ENCODE measurements around the gene MORC2.

Gene MORC2

GRCh38 chr22:30884211-30885000, 84.2 kb downstream of the MORC2 start:
- DNase-seq = no peak

DNA sequence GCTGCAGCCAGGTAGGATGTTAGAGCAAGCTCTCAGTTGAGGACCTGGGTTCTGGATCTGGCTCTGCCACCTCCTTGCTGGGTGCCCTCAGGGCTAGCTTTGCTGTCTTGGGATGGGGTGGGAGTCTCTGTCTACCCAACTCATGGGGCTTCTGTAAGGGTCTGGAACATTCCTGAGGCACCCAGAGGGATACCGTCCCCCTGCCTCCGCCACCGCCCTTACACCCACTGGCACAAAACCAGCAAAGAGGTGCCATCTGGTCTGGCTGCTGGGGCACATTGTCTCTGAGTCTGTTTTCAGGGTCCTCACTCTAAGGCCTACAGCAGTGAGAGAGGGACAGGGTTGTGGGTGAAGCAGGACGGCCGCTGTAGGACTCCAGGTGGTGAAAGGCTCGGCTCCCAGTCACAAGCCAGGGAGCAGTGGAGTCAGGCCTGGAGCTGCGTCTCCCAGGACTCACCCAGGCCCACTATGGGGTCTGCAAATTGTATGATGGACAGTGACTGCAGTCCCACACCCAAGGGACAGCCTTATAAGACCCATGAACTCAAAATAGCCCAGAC, 84.9 kb downstream of the MORC2 start:
- DNase-seq = no peak

DNA sequence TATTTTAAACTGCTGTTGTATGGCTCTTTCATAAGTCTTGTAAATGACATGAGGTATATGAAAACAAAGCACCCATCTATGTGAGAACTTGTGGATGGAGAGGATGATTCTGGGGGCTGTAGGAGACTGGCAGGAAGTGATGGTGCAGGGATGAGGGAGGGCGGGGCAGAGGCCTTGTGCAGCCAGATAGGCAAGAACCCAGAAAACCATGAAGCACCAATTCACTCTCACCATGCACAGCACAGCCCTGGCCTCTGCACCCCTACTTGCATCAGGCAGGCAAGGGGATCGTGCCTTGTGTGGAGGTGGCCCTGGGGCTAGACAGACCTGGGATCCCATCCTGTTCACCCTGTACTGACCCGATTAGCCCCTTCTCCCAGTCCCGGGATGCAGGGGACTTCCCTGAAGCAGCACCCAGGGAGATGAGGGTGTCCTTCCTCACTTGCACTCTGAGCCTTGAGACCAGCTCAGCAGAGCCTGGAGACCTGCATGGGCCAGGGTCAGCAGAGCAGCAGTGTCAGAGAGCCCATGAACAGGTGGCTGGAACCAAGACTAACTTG, 85.5 kb downstream of the MORC2 start:
- DNase-seq = no peak

- no peak for DNase-seq
Measured at GRCh38 chr22:30882184-30882717, 86.3 kb downstream of the MORC2 start.

DNA sequence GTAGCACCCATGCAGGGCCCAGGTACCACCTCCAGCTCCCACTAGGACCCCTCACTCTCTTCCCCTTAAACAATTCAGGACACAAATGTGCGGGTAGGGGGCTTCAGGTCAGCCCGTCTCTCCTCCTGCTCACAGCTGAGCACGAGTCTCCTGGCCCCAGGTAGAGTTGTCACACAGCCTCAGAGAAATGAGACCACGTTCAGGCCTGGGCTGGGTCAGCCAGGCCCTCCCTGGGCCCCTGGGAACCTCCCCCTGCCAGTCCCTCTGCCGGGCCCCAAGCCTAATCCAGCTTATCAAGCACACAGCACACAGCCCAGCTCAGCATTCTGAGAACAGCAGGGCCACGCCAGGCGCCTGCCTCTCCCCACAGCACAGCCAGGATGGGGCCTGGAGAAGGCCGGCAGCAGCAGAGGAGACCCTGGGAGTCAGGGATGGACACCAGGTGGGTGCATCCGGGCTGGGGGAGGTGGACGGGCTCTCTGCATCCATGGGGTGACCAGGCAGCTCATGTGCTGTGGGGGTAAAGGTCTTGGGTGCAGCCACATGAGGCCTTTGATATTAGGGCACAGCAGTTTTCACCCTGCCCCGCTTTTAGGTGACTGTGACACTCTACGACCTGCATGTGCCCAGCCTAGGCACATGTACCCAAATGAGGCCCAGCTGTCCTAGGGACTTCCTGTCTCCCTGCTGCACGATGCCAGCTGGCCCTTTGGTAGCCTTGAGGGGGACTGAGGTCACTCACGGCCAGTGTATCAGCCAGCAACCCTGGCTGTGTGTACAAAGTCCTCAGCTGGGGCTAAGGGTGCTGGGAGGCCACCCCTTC, 87.0 kb downstream of the MORC2 start:
- peak; percentile 70 for DNase-seq

DNA sequence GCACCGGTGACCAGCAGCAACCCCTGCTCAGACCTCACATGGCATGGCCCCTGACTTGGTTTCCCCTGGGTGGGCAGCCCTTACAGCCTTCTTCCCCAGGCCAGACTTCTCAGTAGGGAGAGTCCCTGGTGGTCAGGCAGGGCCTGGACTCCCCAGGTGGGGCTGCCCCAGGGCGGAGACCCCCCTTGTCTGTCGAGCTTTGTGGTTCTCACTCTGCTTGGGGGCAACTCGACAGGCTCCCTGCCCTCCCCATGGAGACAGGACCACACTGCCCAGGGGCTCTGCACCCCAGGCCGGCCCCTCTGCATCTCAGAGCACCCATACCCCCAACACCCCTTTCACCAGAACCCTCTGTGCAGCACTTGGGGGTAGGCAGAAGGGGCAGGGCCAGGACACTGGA, 87.7 kb downstream of the MORC2 start:
- no peak for DNase-seq

DNA sequence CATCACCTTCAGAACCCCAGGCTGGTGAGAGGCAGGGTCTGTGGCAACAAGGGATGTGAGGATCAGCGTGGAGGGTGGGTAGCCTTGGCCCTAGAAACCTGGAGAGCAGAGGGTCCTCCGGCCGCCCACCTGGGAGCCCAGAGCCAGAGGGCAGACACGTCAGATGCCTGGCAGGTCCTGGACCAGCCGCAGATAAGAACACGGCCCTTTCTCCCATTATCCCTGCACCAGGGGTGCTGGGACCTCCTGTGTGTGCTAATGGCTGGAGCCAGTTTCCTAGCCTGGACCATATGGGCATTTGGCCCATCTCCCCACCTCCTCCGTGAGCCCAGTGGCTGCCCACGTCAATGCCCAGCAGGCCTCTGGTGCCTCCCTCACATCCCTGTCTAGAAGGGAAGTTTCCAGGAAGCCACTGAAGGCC, 88.4 kb downstream of the MORC2 start:
- no peak for DNase-seq

DNA sequence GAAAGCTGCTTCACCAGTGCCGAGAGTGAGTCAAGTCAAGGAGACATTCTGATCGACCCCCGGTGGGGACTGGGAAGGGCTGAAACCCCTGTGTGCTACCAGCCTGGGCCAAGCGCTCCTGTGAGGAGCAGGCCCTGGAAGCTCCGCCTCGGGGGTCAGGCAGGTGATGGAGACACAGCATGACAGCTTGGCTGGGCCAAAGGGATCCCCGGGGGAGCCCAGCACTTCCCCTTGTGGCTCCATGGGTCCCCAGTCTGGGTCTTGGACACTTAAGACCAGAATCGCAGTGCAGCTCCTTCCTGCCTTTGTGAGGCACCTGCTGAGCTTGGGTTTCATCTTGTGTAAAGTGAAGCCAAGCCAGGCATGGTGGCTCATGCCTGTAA, 89.2 kb downstream of the MORC2 start:
- peak; percentile 33 for DNase-seq

DNA sequence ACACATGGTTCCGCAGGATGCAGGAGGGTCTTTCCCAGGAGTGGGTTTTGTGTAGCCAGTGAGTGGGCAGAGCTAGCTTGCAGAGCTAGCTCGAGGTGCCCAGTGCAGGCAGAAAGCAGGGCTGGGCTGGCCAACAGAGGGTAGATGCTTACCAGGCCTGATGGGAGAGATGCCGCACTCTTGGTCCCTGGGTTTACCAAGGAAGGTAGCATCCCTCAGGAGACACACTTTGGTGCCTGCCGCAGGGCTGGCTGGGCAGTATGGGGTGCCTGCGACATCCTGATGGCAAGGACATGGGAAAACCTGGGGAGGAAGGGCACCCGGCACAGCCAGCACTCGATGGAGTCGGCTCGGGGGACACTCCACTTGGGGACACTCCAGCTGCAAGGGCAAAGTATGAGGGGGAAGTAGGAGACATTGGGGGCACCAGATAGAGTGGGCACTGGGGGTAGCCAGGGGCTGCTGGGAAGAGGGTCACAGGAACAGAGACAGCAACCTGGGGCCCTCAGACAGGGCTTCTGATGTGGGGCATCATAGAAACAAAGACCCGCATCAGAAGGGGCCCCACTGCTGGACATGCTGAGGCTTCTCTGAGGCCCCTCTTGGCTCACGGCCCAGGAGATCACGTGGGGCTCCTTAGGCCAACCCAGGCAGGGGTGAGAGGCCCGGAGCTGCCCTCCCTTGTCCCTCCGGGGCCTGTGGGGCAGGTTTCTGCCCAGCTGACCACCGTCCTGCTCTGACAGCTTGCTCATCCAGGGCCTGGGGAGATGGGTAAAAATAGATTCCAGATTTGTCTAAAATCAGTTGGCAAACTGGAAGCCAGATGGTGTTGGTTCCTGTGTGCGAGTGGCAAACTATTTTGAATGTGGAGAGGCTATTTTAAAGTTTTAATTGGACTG, 89.8 kb downstream of the MORC2 start:
- peak; percentile 68 for DNase-seq

GRCh38 chr22:30877662-30878515, 90.7 kb downstream of the MORC2 start:
- peak; percentile 34 for DNase-seq

DNA sequence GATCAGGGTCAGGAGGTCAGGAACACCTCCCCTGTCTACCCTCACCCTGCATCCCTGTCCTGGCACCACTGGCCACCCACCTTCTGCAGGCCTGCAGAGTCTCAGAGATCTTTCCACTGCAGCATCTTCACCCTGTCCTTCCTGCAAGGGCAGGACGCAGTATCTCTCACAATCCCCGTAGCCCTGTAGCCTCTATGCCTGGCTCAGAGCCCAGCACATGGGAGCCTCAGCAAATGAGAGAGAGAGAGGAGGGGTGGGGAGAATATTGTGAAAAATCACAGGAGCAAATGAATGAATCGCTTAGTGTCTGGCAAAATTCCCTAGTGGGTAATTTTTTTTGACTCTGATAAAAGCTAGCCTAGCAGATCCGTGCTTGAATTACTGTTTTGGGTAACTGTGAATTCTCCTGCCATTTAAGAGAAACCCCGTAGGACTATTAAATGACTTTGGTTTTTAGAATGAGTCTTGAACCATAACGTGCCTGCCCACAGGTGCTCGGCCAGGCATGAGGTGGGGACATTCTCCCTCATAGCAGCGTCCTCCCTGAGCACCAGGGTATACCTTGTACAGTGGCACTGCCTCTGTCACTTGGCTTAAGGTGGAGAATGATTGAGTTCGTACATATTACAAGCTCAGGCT, 91.5 kb downstream of the MORC2 start:
- no peak for DNase-seq

DNA sequence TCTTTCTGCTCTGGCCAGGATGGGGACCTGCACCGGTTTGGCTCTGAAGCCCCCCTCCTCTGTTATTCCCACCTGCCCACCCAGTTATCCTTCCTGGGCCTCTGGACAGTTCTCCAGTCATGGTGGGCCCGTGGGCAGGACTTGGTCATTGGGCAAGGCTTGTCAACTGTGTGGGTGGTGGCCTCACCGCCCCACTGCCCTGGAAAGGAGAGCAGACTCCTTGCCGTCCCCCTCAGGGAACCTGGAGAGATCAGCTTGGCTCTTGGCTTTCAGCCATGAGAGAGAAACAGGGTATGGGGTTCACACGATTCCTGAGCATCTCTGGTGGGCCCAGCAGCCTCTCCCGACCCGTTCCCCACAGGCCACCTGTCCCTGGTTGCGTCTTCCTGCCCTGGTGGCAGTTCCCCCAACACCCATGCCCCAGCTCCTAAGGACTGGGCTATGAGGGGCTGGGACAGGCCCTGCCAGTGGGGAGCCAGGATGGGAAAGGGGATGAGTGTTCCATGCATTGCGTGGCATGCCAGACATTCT, 92.3 kb downstream of the MORC2 start:
- no peak for DNase-seq

GRCh38 chr22:30875481-30876215, 92.9 kb downstream of the MORC2 start:
- DNase-seq = no peak

Data from retina (tissue), 1 donor.